ENCODE results near the gene KMO. TPM values are rescaled to one million over a fixed set of nuclear protein-coding genes. Genes with fewer than 3 reads are reported as not detected.

The KMO gene
- total and polyA plus RNA-seq, 2 of the 13 experiments (the other 11 are each of a cell fraction or from before 2014, with no cell fraction given), result 0.01 TPM; not detected in 1

GRCh38 chr1:241627453-241628259, 95.5 kb downstream of the KMO start (continued):
- no peak for TF ChIP-seq TRAFD1 (CRISPR knock-in tag; IDR thresholded peaks at IDR 0.05; ENCODE audit: borderline replicate concordance)
- no peak for TF ChIP-seq ZNF597 (CRISPR knock-in tag; IDR thresholded peaks at IDR 0.05)

- Histone ChIP-seq H3K27ac (ENCODE audit: extremely low read length, insufficient read depth, low read length) (no peak overlapping the region), H3K4me1 (ENCODE audit: insufficient read depth, low read length) (peaks cover 18% of the 10 kb centered on the region), H3K4me2 (ENCODE audit: low read depth, low read length) (no peak overlapping the region), H3K36me3 (replicated peaks in 1 of 2; ENCODE audit: control insufficient read depth in 1 of 2, insufficient read depth in 2 of 2, low read length in 2 of 2) (peaks cover 2 to 9% of the 10 kb centered on the region in 2 experiments; a peak in 2 of 5 replicates), H4K20me1 (ENCODE audit: insufficient read depth, low read length) (no peaks in the 10 kb centered on the region), H3K27me3 (ENCODE audit: control insufficient read depth in 1 of 2, insufficient read depth in 2 of 2, low read length in 2 of 2) (no peaks in the 10 kb centered on the region), H3K79me2 (ENCODE audit: insufficient read depth, low read length) (no peaks in the 10 kb centered on the region), H3K4me3 (replicated peaks in 1 of 3; ENCODE audit: insufficient read depth in 1 of 3, low read depth in 2 of 3, low read length in 3 of 3) (no peak overlapping the region), H3K9me3 (ENCODE audit: low read length) (no peaks in the 10 kb centered on the region), H2AFZ (ENCODE audit: low read length) (no peak overlapping the region), H3K9ac (ENCODE audit: insufficient read depth, low read depth, low read length) (no peak overlapping the region)
- ChIA-PET POLR2A (no interaction called here), CTCF (ENCODE audit: low intra/inter-chr PET ratio, low total read pairs) (no interaction called here)
- no peak for FAIRE-seq
- no peak for ATAC-seq
- DNase-seq (ENCODE audit: low spot score), result no peak
- in situ Hi-C loops (cut with HindIII; ENCODE audit: extremely low pct_ligation_motif_present, low pct_unique_long_range_greater_than_20kb), result loop anchor here (10.0 kb wide), 1 partner anchor 105 kb away; no protein-coding TSS in a partner anchor
- intact Hi-C loops (cut with micrococcal nuclease; ENCODE audit: unreplicated experiment), result no loop called here
- no TSS peak for BruUV-seq (replicated peaks)
- no peak for TF ChIP-seq ATF7-NPFF (CRISPR knock-in tag; IDR thresholded peaks at IDR 0.05; ENCODE audit: low read depth)
- TF ChIP-seq NCOA1 (CRISPR knock-in tag; IDR thresholded peaks at IDR 0.05), result no peak
- TF ChIP-seq ZNF614 (CRISPR knock-in tag; IDR thresholded peaks at IDR 0.05; ENCODE audit: borderline replicate concordance), result no peak
- no peak for TF ChIP-seq AGO1 (IDR thresholded peaks at IDR 0.05; ENCODE audit: low read depth, low read length, poor library complexity, severe bottlenecking)
- TF ChIP-seq ZBED4 (CRISPR knock-in tag; IDR thresholded peaks at IDR 0.05; ENCODE audit: borderline replicate concordance), result no peak
- no peak for TF ChIP-seq SKIL (CRISPR knock-in tag; IDR thresholded peaks at IDR 0.05; ENCODE audit: borderline replicate concordance)
- no peak for TF ChIP-seq CCAR2 (optimal IDR thresholded peaks at IDR 0.05; ENCODE audit: low read depth, low read length)
- no peak for TF ChIP-seq MTA1 (CRISPR knock-in tag; IDR thresholded peaks at IDR 0.05; ENCODE audit: borderline replicate concordance)
Observed at GRCh38 chr1:241630005-241630404, 97.8 kb downstream of the KMO start.

All from HepG2 (cell line).